HepG2 (cell line): ENCODE results near the gene NOTCH3. TPM values are rescaled to one million over a fixed set of nuclear protein-coding genes. Genes with fewer than 3 reads are reported as not detected.

Experiments used
- ATAC-seq: fragments of 200-7000 bp; cut with Tn5 transposase; 3 replicates; pipeline ENCODE4 v1.9.1; 2020; ENCODE audit warnings: mild to moderate bottlenecking, moderate library complexity
- BruUV-seq: library from RNA; stranded (reverse); fragments of 400-500 nt; replicated peaks from 2 replicates; lab custom pipeline; 2021; lab: Mats Ljungman, UMichigan
- CTCF ChIA-PET: fragments of 300-600 bp; formaldehyde crosslinking; extraction: SDS; loops from one replicate; lab custom pipeline; 2021; ENCODE audit warnings: low total read pairs, inconsistent platforms, low intra/inter-chr PET ratio; lab: Yijun Ruan, JAX
- POLR2A ChIA-PET: fragments of 350-600 bp; sonication (Branson Sonifier 250); formaldehyde crosslinking; loops from one replicate; lab custom pipeline; 2020; ENCODE audit warnings: antibody characterized with exemption, inconsistent platforms; lab: Yijun Ruan, JAX
- DNase-seq: peaks from one replicate; pipeline ENCODE4 v3.0.0-alpha.2; 2015; ENCODE audit warnings: low spot score
- FAIRE-seq: peaks from 3 replicates; lab custom pipeline; 2011; peaks lifted over from hg19 to GRCh38; lab: Jason Lieb, UNC
- H2AFZ ChIP-seq: one replicate; pipeline ENCODE4 v1.6.1; 2011; ENCODE audit warnings: low read length, inconsistent platforms
- H3K27ac ChIP-seq: fragments of 300-600 bp; 3 replicates; pipeline ENCODE4 v1.8.0; 2011; ENCODE audit warnings: mixed run types, mild to moderate bottlenecking, mixed read lengths, low read length, inconsistent platforms; ENCODE audit not compliant: insufficient read depth; ENCODE audit errors: extremely low read length
- H3K27me3 ChIP-seq, 2 experiments: fragments of 200-600 bp in 1 of 2; 2 replicates in 1 of 2; 3 replicates in 1 of 2; pipeline versions ENCODE4 v1.6.0 to v1.8.0; 2011; ENCODE audit warnings: low read length in 2 of 2, mild to moderate bottlenecking in 2 of 2, moderate library complexity in 2 of 2, inconsistent platforms in 1 of 2; ENCODE audit not compliant: insufficient read depth in 2 of 2, control insufficient read depth in 1 of 2
- H3K36me3 ChIP-seq, 2 experiments: fragments of 200-600 bp in 1 of 2; replicated peaks in 1 of 2; 2 replicates in 1 of 2; 3 replicates in 1 of 2; pipeline versions ENCODE4 v1.5.1 to v1.8.0; 2011; ENCODE audit warnings: low read length in 2 of 2, inconsistent platforms in 1 of 2; ENCODE audit not compliant: insufficient read depth in 2 of 2, control insufficient read depth in 1 of 2
- H3K4me1 ChIP-seq: 2 replicates; pipeline ENCODE4 v1.5.1; 2012; ENCODE audit warnings: low read length, inconsistent platforms; ENCODE audit not compliant: insufficient read depth
- H3K4me2 ChIP-seq: 2 replicates; pipeline ENCODE4 v1.6.0; 2011; ENCODE audit warnings: low read depth, low read length, inconsistent platforms
- H3K4me3 ChIP-seq, 3 experiments: fragments of 200-600 bp in 1 of 3; sonication (generic), shearing (Covaris generic) in 1 of 3; replicated peaks in 1 of 3; 2 replicates each; pipeline ENCODE4 v1.5.1; 2011 to 2016; ENCODE audit warnings: low read length in 3 of 3, inconsistent platforms in 2 of 3, low read depth in 2 of 3, mild to moderate bottlenecking in 2 of 3, control low read depth in 1 of 3, mixed read lengths in 1 of 3; ENCODE audit not compliant: insufficient read depth in 1 of 3
- H3K79me2 ChIP-seq: one replicate; pipeline ENCODE4 v1.6.1; 2011; ENCODE audit warnings: low read length, inconsistent platforms; ENCODE audit not compliant: insufficient read depth
- H3K9ac ChIP-seq: 2 replicates; pipeline ENCODE4 v1.6.0; 2011; ENCODE audit warnings: mild to moderate bottlenecking, low read depth, low read length, inconsistent platforms; ENCODE audit not compliant: insufficient read depth
- H3K9me3 ChIP-seq: 2 replicates; pipeline ENCODE4 v1.5.1; 2012; ENCODE audit warnings: mild to moderate bottlenecking, low read length
- H4K20me1 ChIP-seq: 2 replicates; pipeline ENCODE4 v1.6.0; 2011; ENCODE audit warnings: inconsistent platforms, mild to moderate bottlenecking, low read length, moderate library complexity; ENCODE audit not compliant: insufficient read depth
- ASH2L ChIP-seq: fragments of 300-600, 200-600 bp; sonication (generic); IDR thresholded peaks from 2 replicates; pipeline ENCODE4 v1.7.0; 2017; ENCODE audit warnings: low read depth, mild to moderate bottlenecking, moderate library complexity, mixed read lengths, low read length; ENCODE audit not compliant: insufficient read length
- HNF1B ChIP-seq: sonication (generic); formaldehyde crosslinking; IDR thresholded peaks from 2 replicates; pipeline ENCODE4 v1.5.1; 2020; ENCODE audit warnings: mild to moderate bottlenecking, moderate library complexity, missing genetic modification reagents
- KDM5A ChIP-seq: fragments of 200-600 bp; sonication (generic); IDR thresholded peaks from 2 replicates; pipeline ENCODE4 v1.7.0; 2018; ENCODE audit warnings: antibody characterized with exemption, mild to moderate bottlenecking, low read length, borderline replicate concordance
- MXD4 ChIP-seq: IDR thresholded peaks from 2 replicates; pipeline ENCODE4 v1.6.1; 2016; ENCODE audit warnings: mild to moderate bottlenecking, missing biosample characterization, missing genetic modification reagents
- NFYB ChIP-seq: sonication (generic); formaldehyde crosslinking; IDR thresholded peaks from 2 replicates; pipeline ENCODE4 v1.4.0; 2020; ENCODE audit warnings: missing genetic modification reagents
- NR3C1 ChIP-seq: sonication (generic); formaldehyde crosslinking; IDR thresholded peaks from 2 replicates; pipeline ENCODE4 v1.4.0; 2020; ENCODE audit warnings: missing genetic modification reagents
- POLR2A ChIP-seq, 2 experiments: IDR thresholded peaks; 2 replicates each; pipeline ENCODE4 v1.6.1; 2011; ENCODE audit warnings: low read depth in 2 of 2, low read length in 2 of 2, mild to moderate bottlenecking in 1 of 2, moderate library complexity in 1 of 2; ENCODE audit not compliant: insufficient read depth in 1 of 2
- RBM22 ChIP-seq: fragments of 200-400 bp; formaldehyde crosslinking; optimal IDR thresholded peaks from 2 replicates; pipeline ENCODE3; 2017; ENCODE audit warnings: mild to moderate bottlenecking, low read length, moderate library complexity
- STAG1 ChIP-seq: sonication (generic); formaldehyde crosslinking; IDR thresholded peaks from 2 replicates; pipeline ENCODE4 v1.4.0; 2020; ENCODE audit warnings: missing genetic modification reagents
- TRIM22 ChIP-seq: fragments of 450-650 bp; IDR thresholded peaks from 2 replicates; pipeline ENCODE4 v1.6.1; 2017
- ZNF282 ChIP-seq: fragments of 450-650 bp; IDR thresholded peaks from 2 replicates; pipeline ENCODE4 v1.6.1; 2018; ENCODE audit not compliant: partially characterized antibody
- WGBS: methylation state at CpG from one replicate; pipeline ENCODE4 v1.1.6; 2017; ENCODE audit warnings: low lambda C conversion rate; 5-methylcytosine and 5-hydroxymethylcytosine counted together
- in situ Hi-C: cut with HindIII; loops from 2 replicates; pipeline ENCODE4 v1.10.0; 2017; ENCODE audit warnings: low pct_unique_long_range_greater_than_20kb; ENCODE audit not compliant: extremely low pct_ligation_motif_present
- intact Hi-C: fragments of 100-400 bp; cut with micrococcal nuclease; formaldehyde crosslinking; loops from one replicate; pipeline ENCODE4 v1.10.0; 2022; ENCODE audit not compliant: unreplicated experiment
- polyA plus RNA-seq, 8 experiments: library from polyadenylated mRNA; depleted of rRNA in 3 of 8; stranded (reverse) in 7 of 8; unstranded in 1 of 8; fragments of >200 nt; fragmentation: Illumina TruSeq in 4 of 8; extraction: Trizol in 4 of 8; gene quantifications; 2 replicates each; pipeline versions ENCODE4 v1.2.1 to v1.2.3, GENCODE V29; 2011 to 2016; ENCODE audit warnings: low read depth in 4 of 8, missing spikeins in 1 of 8, mixed read lengths in 1 of 8; ENCODE audit not compliant: insufficient read depth in 1 of 8
- total RNA-seq, 5 experiments: library from RNA; depleted of rRNA; stranded (reverse); fragments of >200 nt; fragmentation: Illumina TruSeq; extraction: Trizol; gene quantifications; 2 replicates each; pipeline ENCODE4 v1.2.3, GENCODE V29; 2016; ENCODE audit warnings: low read depth in 1 of 5
- TF ChIP-seq, protein P1 (sequence below): sonication (generic); formaldehyde crosslinking; IDR thresholded peaks from 2 replicates; pipeline ENCODE4 v1.4.0; 2020; ENCODE audit warnings: missing genetic modification reagents

The NOTCH3 gene
- total and polyA plus RNA-seq, 2 of the 13 experiments (the other 11 are each of a cell fraction or from before 2014, with no cell fraction given), result 0.09 to 0.28 TPM

DNA sequence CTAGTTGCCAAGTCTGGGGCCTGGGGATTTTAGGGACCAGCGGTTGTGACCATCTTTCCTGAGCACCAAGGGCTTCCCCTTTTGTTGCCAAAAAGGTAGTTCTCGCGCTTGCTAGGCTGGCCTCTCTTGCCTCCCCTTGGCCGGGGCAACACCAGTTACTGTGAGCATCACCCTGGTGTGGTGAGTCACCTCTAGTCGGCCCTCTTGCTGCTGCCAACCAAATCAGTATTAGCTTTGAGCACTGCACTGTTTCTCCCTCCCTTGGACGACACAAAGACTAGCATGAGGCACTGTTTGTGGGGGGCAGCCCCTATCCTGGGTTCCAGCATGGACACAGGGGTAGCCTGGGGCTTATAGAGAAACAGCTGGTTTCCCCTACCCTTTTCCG lies 86.6 kb downstream of the NOTCH3 start:
- H3K4me3 ChIP-seq, result no peak overlapping the region
- TF ChIP-seq HNF1B (CRISPR knock-in tag) (no peak), POLR2A (IDR thresholded peaks at IDR 0.05; ENCODE audit: insufficient read depth in 1 of 2, low read depth in 2 of 2, low read length in 2 of 2) (0 out of 4 replicates have a peak, but pooled peaks of 1 of the 2 experiments have one; percentile 11), NR3C1 (no peak), ASH2L (no peak), MXD4 (CRISPR knock-in tag) (no peak), KDM5A (no peak), STAG1 (CRISPR knock-in tag) (no peak), NFYB (no peak), ZNF282 (no peak), TRIM22 (no peak), RBM22 (peak; percentile 72)
- TF ChIP-seq, protein P1, sequence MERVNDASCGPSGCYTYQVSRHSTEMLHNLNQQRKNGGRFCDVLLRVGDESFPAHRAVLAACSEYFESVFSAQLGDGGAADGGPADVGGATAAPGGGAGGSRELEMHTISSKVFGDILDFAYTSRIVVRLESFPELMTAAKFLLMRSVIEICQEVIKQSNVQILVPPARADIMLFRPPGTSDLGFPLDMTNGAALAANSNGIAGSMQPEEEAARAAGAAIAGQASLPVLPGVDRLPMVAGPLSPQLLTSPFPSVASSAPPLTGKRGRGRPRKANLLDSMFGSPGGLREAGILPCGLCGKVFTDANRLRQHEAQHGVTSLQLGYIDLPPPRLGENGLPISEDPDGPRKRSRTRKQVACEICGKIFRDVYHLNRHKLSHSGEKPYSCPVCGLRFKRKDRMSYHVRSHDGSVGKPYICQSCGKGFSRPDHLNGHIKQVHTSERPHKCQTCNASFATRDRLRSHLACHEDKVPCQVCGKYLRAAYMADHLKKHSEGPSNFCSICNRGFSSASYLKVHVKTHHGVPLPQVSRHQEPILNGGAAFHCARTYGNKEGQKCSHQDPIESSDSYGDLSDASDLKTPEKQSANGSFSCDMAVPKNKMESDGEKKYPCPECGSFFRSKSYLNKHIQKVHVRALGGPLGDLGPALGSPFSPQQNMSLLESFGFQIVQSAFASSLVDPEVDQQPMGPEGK (CRISPR knock-in tag), result 0 out of 2 replicates have a peak, but pooled peaks have one; percentile 30
- H4K20me1 ChIP-seq, result no peaks in the 10 kb centered on the region
- H3K27ac ChIP-seq, result no peak overlapping the region
- intact Hi-C loops, result no loop called here
- BruUV-seq, result no TSS peak
- ChIA-PET POLR2A (interaction anchor here (3.8 kb wide), 1 partner anchor 11 kb away, joined by 19 read pairs; a partner anchor contains a TSS), CTCF (no interaction called here)
- no peak overlapping the region for H3K9ac ChIP-seq
- H2AFZ ChIP-seq, result no peak overlapping the region
- 93% methylated on average over 3 of the region's 7 CpGs for WGBS
- no peaks in the 10 kb centered on the region for H3K27me3 ChIP-seq
- no peak for ATAC-seq
- FAIRE-seq, result no peak
- H3K9me3 ChIP-seq, result no peaks in the 10 kb centered on the region
- in situ Hi-C loops, result no loop called here
- H3K79me2 ChIP-seq, result no peaks in the 10 kb centered on the region
- no peak for DNase-seq
- no peak overlapping the region for H3K4me2 ChIP-seq
- no peaks in the 10 kb centered on the region for H3K4me1 ChIP-seq
- H3K36me3 ChIP-seq, result peaks cover 44 to 69% of the 10 kb centered on the region in 2 experiments
